Measurements from ENCODE around the gene OTOL1. TPM values are rescaled to one million over a fixed set of nuclear protein-coding genes. Genes with fewer than 3 reads are reported as not detected.

Gene OTOL1
- total RNA-seq = not detected in 2 replicates

GRCh38 chr3:161496508-161496907, at the start of gene OTOL1:
TSS of gene OTOL1 (plus strand) at chr3:161496808. CDS start at chr3:161496808, 0 bp downstream.

Other genes starting within 250 kb of the OTOL1 start
- not detected in 2 replicates for gene SPTSSB, start 125.3 kb upstream of the OTOL1 start, total RNA-seq